ENCODE results near the gene PGLYRP1.

- TF ChIP-seq CTCF (conservative IDR thresholded peaks at IDR 0.05) (no peak), EZH2 (IDR thresholded peaks at IDR 0.05; ENCODE audit: low read depth) (no peak)
Observed at GRCh38 chr19:46017874-46018675, 4.8 kb downstream of the PGLYRP1 start.
